OCI-LY1 (cell line): ENCODE results near the gene RHEX.

Experiments
- H2AFZ ChIP-seq: fragments of 200-600 bp; sonication (generic), shearing (Covaris generic); 2 replicates; pipeline ENCODE4 v1.6.0; 2014; ENCODE audit warnings: antibody characterized with exemption, mild to moderate bottlenecking, low read length
- H3F3A ChIP-seq: fragments of 200-600 bp; sonication (generic), shearing (Covaris generic); 2 replicates; pipeline ENCODE4 v1.6.0; 2014; ENCODE audit warnings: mild to moderate bottlenecking, antibody characterized with exemption, low read length, moderate library complexity; ENCODE audit not compliant: insufficient read depth
- H3K27ac ChIP-seq: fragments of 200-600 bp; sonication (generic); 2 replicates; pipeline ENCODE4 v1.5.1; 2014; ENCODE audit warnings: low read length, mixed run types, mild to moderate bottlenecking, low read depth; ENCODE audit not compliant: poor library complexity, severe bottlenecking
- H3K27me3 ChIP-seq: fragments of 200-600 bp; sonication (generic); 2 replicates; pipeline ENCODE4 v1.6.0; 2014; ENCODE audit warnings: antibody characterized with exemption, mild to moderate bottlenecking, low read length, moderate library complexity; ENCODE audit not compliant: insufficient read depth
- H3K36me3 ChIP-seq: fragments of 200-600 bp; sonication (generic); 2 replicates; pipeline ENCODE4 v1.6.1; 2014; ENCODE audit warnings: mild to moderate bottlenecking, antibody characterized with exemption, low read length, moderate library complexity, mixed read lengths; ENCODE audit not compliant: insufficient read depth
- H3K4me1 ChIP-seq: fragments of 200-600 bp; sonication (generic); 2 replicates; pipeline ENCODE4 v1.5.1; 2014; ENCODE audit warnings: mild to moderate bottlenecking, low read length, moderate library complexity; ENCODE audit not compliant: insufficient read depth, severe bottlenecking
- H3K4me2 ChIP-seq: fragments of 200-600 bp; sonication (generic), shearing (Covaris generic); 2 replicates; pipeline ENCODE4 v1.6.1; 2014; ENCODE audit warnings: low read length
- H3K4me3 ChIP-seq: fragments of 200-600 bp; sonication (generic); 2 replicates; pipeline ENCODE4 v1.5.1; 2014; ENCODE audit warnings: low read length, low read depth, mild to moderate bottlenecking, mixed read lengths; ENCODE audit not compliant: poor library complexity, severe bottlenecking
- H3K79me2 ChIP-seq: fragments of 200-600 bp; shearing (Covaris generic); 2 replicates; pipeline ENCODE4 v1.6.1; 2016; ENCODE audit warnings: mixed run types, low read length, mixed read lengths; ENCODE audit not compliant: insufficient read depth
- H3K9ac ChIP-seq: fragments of 200-600 bp; sonication (generic), shearing (Covaris generic); 2 replicates; pipeline ENCODE4 v1.6.1; 2014; ENCODE audit warnings: mild to moderate bottlenecking, low read length, mixed read lengths
- H3K9me2 ChIP-seq: fragments of 200-600 bp; sonication (generic), shearing (Covaris generic); 2 replicates; pipeline ENCODE4 v1.6.1; 2014; ENCODE audit warnings: low read depth, mild to moderate bottlenecking, low read length, mixed read lengths
- H3K9me3 ChIP-seq: fragments of 200-600 bp; shearing (Covaris generic); 2 replicates; pipeline ENCODE4 v1.6.1; 2014; ENCODE audit warnings: low read length, mixed read lengths
- H4K20me1 ChIP-seq: fragments of 200-600 bp; sonication (generic), shearing (Covaris generic); 2 replicates; pipeline ENCODE4 v1.6.0; 2016; ENCODE audit warnings: mild to moderate bottlenecking, low read length; ENCODE audit not compliant: insufficient read depth
- EZH2 ChIP-seq: fragments of 200-600 bp; sonication (generic), shearing (Covaris generic); IDR thresholded peaks from 2 replicates; pipeline ENCODE4 v1.8.0; 2017; ENCODE audit warnings: borderline replicate concordance, mixed run types, mild to moderate bottlenecking, antibody characterized with exemption, low read length, moderate library complexity, mixed read lengths
- TF ChIP-seq, protein P1 (sequence below): fragments of 200-600 bp; sonication (generic), shearing (Covaris generic); IDR thresholded peaks from 2 replicates; pipeline ENCODE4 v1.5.1; 2017; ENCODE audit warnings: mild to moderate bottlenecking, antibody characterized with exemption, low read length, moderate library complexity, mixed read lengths

The RHEX gene

DNA sequence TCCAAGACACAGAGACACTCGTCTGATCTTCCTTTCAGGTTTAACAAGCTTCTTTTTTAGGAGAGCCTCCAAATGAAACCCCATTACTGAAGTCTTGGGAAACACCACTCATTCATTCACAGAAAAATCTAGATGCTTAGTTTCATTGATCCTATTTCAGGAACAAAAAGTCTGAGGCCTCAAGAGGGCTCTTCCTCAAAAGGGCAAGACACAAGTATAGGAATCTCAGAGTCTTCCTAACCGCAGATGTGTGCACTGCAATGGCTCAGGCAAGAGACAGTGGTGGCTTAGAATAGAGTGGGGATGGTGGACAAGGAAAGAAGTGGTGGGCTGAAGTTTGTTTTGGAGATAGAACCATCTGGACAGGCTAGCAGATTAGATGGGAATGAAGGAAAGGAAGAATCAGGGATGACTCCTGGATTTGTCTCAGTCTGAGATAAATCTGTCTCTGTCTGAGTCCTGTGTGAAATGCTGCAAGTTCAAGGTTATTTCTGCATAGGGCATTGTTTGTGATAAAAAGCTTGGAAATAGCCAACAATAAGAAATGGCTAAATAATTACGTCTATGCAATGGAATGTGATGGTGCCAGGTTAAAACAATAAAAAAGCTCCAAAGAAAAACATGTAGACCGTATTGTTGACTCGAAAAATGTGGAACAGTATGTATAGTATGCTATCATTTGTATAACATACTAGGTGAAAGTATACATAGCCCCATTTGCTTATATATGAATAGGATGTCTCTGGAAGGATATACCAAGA is 20.4 kb upstream of the RHEX start:
- no peak for TF ChIP-seq EZH2
- Histone ChIP-seq H3K9ac (no peak overlapping the region), H4K20me1 (no peaks in the 10 kb centered on the region), H3K4me2 (no peak overlapping the region), H3K9me3 (no peaks in the 10 kb centered on the region), H3K36me3 (no peaks in the 10 kb centered on the region), H3K4me3 (no peak overlapping the region), H3K27ac (no peak overlapping the region), H2AFZ (no peak overlapping the region), H3K9me2 (no peaks in the 10 kb centered on the region), H3F3A (no peaks in the 10 kb centered on the region), H3K27me3 (no peaks in the 10 kb centered on the region), H3K79me2 (no peaks in the 10 kb centered on the region), H3K4me1 (peaks cover 45% of the 10 kb centered on the region)

DNA sequence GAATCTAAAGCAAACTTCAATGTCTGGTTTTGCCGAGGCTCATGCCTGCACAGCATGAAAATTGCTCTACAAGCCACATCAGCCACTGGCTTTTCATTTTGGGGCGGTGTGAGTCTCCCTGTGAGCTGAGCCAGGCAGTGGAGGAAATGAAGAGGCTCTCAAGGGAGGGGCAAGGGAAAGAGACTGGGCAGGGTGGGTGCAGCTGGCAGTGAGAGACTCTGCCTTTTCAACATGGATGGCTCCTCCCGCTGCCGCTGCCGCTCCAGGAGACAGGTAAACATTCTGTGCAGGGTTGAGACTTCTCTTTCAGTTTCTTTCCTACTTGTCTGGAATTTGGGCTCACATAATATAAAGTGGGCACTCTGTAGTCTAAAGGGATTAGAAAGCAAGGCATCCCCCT is 17.9 kb upstream of the RHEX start:
- Histone ChIP-seq H3K36me3 (no peaks in the 10 kb centered on the region), H3K4me2 (peak overlapping the region; percentile 51)

DNA sequence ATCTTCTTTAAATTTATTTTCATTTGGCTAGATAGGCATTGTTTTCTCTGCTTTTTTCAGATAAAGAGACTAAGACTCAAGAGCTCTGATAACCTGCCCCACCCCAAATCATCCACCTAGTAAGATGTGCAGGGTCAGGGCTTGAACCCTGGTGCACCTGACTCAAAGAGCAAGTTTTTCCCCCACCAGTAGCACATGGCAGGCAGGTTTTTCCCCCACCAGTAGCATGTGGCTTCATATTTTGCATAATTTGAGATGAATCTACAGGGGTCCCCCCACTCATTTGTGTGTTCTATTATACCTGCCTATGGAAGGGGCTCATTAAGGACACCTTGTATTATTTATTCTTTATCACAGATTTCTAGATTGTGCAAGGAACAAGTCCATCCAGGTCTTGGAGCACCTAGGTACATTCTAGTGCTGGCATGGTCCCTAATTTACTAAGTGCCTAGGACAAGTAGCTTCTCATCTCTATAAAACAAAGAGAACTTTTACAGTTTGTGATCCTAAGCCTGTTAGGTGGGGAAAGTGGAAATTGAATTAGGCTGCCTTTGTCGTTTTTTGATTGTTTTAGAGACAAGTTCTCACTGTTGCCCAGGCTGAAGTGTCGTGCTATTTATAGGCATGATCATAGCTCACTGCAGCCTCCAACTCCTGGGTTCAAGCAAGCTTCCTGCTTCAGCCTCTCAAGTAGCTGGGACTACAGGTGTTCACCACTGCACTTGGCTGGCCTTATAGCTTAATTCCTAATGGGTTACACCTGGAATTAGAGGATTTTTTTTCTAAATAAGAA is 16.1 kb upstream of the RHEX start:
- Histone ChIP-seq H3K27ac (peak overlapping the region; percentile 80), H3K4me1 (peaks cover 69% of the 10 kb centered on the region), H3K27me3 (no peaks in the 10 kb centered on the region), H3K9me2 (no peaks in the 10 kb centered on the region), H2AFZ (peak overlapping the region; percentile 46; the same call in 1 of the 2 replicates), H4K20me1 (no peaks in the 10 kb centered on the region), H3K4me2 (peak overlapping the region; percentile 39; the same call in 1 of the 2 replicates), H3K36me3 (no peaks in the 10 kb centered on the region), H3F3A (no peaks in the 10 kb centered on the region), H3K79me2 (no peaks in the 10 kb centered on the region), H3K9ac (peak overlapping the region; percentile 23; the same call in 1 of the 2 replicates), H3K9me3 (no peaks in the 10 kb centered on the region), H3K4me3 (no peak overlapping the region)
- TF ChIP-seq, protein P1, sequence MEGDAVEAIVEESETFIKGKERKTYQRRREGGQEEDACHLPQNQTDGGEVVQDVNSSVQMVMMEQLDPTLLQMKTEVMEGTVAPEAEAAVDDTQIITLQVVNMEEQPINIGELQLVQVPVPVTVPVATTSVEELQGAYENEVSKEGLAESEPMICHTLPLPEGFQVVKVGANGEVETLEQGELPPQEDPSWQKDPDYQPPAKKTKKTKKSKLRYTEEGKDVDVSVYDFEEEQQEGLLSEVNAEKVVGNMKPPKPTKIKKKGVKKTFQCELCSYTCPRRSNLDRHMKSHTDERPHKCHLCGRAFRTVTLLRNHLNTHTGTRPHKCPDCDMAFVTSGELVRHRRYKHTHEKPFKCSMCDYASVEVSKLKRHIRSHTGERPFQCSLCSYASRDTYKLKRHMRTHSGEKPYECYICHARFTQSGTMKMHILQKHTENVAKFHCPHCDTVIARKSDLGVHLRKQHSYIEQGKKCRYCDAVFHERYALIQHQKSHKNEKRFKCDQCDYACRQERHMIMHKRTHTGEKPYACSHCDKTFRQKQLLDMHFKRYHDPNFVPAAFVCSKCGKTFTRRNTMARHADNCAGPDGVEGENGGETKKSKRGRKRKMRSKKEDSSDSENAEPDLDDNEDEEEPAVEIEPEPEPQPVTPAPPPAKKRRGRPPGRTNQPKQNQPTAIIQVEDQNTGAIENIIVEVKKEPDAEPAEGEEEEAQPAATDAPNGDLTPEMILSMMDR, result no peak
- TF ChIP-seq EZH2, result no peak

More for the DNA sequence above, 17.9 kb upstream of the RHEX start:
- Histone ChIP-seq H3K27me3 (no peaks in the 10 kb centered on the region), H4K20me1 (no peaks in the 10 kb centered on the region), H3K9ac (peak overlapping the region; percentile 24; the same call in 1 of the 2 replicates), H2AFZ (no peak overlapping the region), H3K27ac (peak overlapping the region; percentile 23), H3F3A (no peaks in the 10 kb centered on the region), H3K9me2 (no peaks in the 10 kb centered on the region), H3K79me2 (no peaks in the 10 kb centered on the region), H3K4me1 (peaks cover 62% of the 10 kb centered on the region), H3K4me3 (peak overlapping the region; percentile 45), H3K9me3 (no peaks in the 10 kb centered on the region)
- no peak for TF ChIP-seq EZH2
- TF ChIP-seq, protein P1, result no peak
